IMR-90 (cell line): Measurements from ENCODE around the gene PRSS33. TPM values are rescaled to one million over a fixed set of nuclear protein-coding genes. Genes with fewer than 3 reads are reported as not detected.

ENCODE experiments used
- ATAC-seq: fragments of 200-7000 bp; cut with Tn5 transposase; 2 replicates; pipeline ENCODE4 v1.9.1; 2020; ENCODE audit warnings: low read depth, mild to moderate bottlenecking, moderate library complexity
- BruUV-seq: library from RNA; stranded (reverse); fragments of 400-500 nt; replicated peaks from 2 replicates; lab custom pipeline; 2021; lab: Mats Ljungman, UMichigan
- CTCF ChIA-PET: fragments of 300-600 bp; formaldehyde crosslinking; extraction: SDS; loops from one replicate; lab custom pipeline; 2021; ENCODE audit warnings: antibody characterized with exemption; lab: Yijun Ruan, JAX
- POLR2A ChIA-PET: fragments of 300-600 bp; sonication (Branson Sonifier 250); formaldehyde crosslinking; loops from one replicate; lab custom pipeline; 2022; ENCODE audit warnings: antibody characterized with exemption; ENCODE audit not compliant: unreplicated experiment; lab: Charles Lee
- DNase-seq: peaks from one replicate; pipeline ENCODE4 v3.0.0; 2013
- H2AFZ ChIP-seq: replicated peaks from 2 replicates; pipeline ENCODE3; 2013; ENCODE audit warnings: low read length, mild to moderate bottlenecking; ENCODE audit not compliant: poor library complexity
- H2AK5ac ChIP-seq: 2 replicates; pipeline ENCODE4 v1.6.1; 2013; ENCODE audit warnings: low read depth, low read length, inconsistent platforms
- H2AK9ac ChIP-seq: replicated peaks from 2 replicates; pipeline ENCODE3; 2013; ENCODE audit warnings: mild to moderate bottlenecking, low read depth, low read length, moderate library complexity; ENCODE audit not compliant: poor library complexity
- H2BK120ac ChIP-seq: 2 replicates; pipeline ENCODE4 v1.6.1; 2013; ENCODE audit warnings: low read depth, low read length, inconsistent platforms
- H2BK15ac ChIP-seq: 3 replicates; pipeline ENCODE4 v1.6.1; 2013; ENCODE audit warnings: low read depth, low read length, inconsistent platforms
- H2BK20ac ChIP-seq: 2 replicates; pipeline ENCODE4 v1.6.1; 2013; ENCODE audit warnings: low read depth, mild to moderate bottlenecking, inconsistent platforms, low read length, moderate library complexity
- H2BK5ac ChIP-seq: 2 replicates; pipeline ENCODE4 v1.6.1; 2013; ENCODE audit warnings: mild to moderate bottlenecking, low read depth, low read length, inconsistent platforms; ENCODE audit not compliant: poor library complexity, severe bottlenecking
- H3K14ac ChIP-seq: replicated peaks from 2 replicates; pipeline ENCODE4 v1.6.1; 2013; ENCODE audit warnings: low read depth, low read length, inconsistent platforms
- H3K18ac ChIP-seq: 2 replicates; pipeline ENCODE4 v1.6.1; 2013; ENCODE audit warnings: low read depth, low read length, control low read depth
- H3K23ac ChIP-seq: 2 replicates; pipeline ENCODE4 v1.6.1; 2013; ENCODE audit warnings: low read depth, low read length, inconsistent platforms
- H3K27ac ChIP-seq: 2 replicates; pipeline ENCODE4 v1.5.1; 2013; ENCODE audit warnings: mild to moderate bottlenecking, control low read depth, low read length; ENCODE audit not compliant: insufficient read depth
- H3K27me3 ChIP-seq: 2 replicates; pipeline ENCODE4 v1.6.1; 2013; ENCODE audit warnings: low read length; ENCODE audit not compliant: control insufficient read depth, insufficient read depth
- H3K36me3 ChIP-seq: 2 replicates; pipeline ENCODE4 v1.6.1; 2013; ENCODE audit warnings: low read length, mixed read lengths; ENCODE audit not compliant: control insufficient read depth, insufficient read depth
- H3K4ac ChIP-seq: 2 replicates; pipeline ENCODE4 v1.6.1; 2013; ENCODE audit warnings: low read depth, low read length, inconsistent platforms
- H3K4me1 ChIP-seq: 2 replicates; pipeline ENCODE4 v1.6.1; 2013; ENCODE audit warnings: low read length, mixed read lengths; ENCODE audit not compliant: control insufficient read depth, insufficient read depth
- H3K4me2 ChIP-seq: 2 replicates; pipeline ENCODE4 v1.6.1; 2013; ENCODE audit warnings: low read depth, mild to moderate bottlenecking, control low read depth, low read length, moderate library complexity
- H3K4me3 ChIP-seq: 2 replicates; pipeline ENCODE4 v1.5.1; 2013; ENCODE audit warnings: low read depth, mild to moderate bottlenecking, control low read depth, low read length, moderate library complexity; ENCODE audit not compliant: insufficient read depth
- H3K56ac ChIP-seq: 2 replicates; pipeline ENCODE4 v1.6.1; 2013; ENCODE audit warnings: low read length, inconsistent platforms; ENCODE audit not compliant: insufficient read depth; ENCODE audit errors: extremely low read depth
- H3K79me1 ChIP-seq, 2 experiments: 2 replicates each; pipeline ENCODE4 v1.6.1; 2013; ENCODE audit warnings: low read length in 2 of 2, inconsistent platforms in 1 of 2, low read depth in 1 of 2
- H3K9ac ChIP-seq: 2 replicates; pipeline ENCODE4 v1.6.1; 2013; ENCODE audit warnings: low read depth, low read length, control low read depth
- H3K9me1 ChIP-seq: 2 replicates; pipeline ENCODE4 v1.6.1; 2013; ENCODE audit warnings: low read length, inconsistent platforms; ENCODE audit not compliant: insufficient read depth
- H3K9me3 ChIP-seq: 2 replicates; pipeline ENCODE4 v1.6.1; 2013; ENCODE audit warnings: low read length; ENCODE audit not compliant: control insufficient read depth, insufficient read depth
- H4K20me1 ChIP-seq: 2 replicates; pipeline ENCODE4 v1.6.1; 2013; ENCODE audit warnings: low read length, inconsistent platforms; ENCODE audit not compliant: insufficient read depth
- H4K5ac ChIP-seq: 2 replicates; pipeline ENCODE4 v1.6.1; 2013; ENCODE audit warnings: mild to moderate bottlenecking, low read depth, low read length, control low read depth
- H4K8ac ChIP-seq, 2 experiments: 2 replicates each; pipeline ENCODE4 v1.6.1; 2013; ENCODE audit warnings: low read depth in 2 of 2, low read length in 2 of 2, control low read depth in 1 of 2, inconsistent platforms in 1 of 2
- H4K91ac ChIP-seq: 2 replicates; pipeline ENCODE4 v1.6.1; 2013; ENCODE audit warnings: low read depth, low read length, inconsistent platforms; ENCODE audit not compliant: insufficient read depth
- BHLHE40 ChIP-seq: fragments of 150-350 bp; IDR thresholded peaks from 2 replicates; pipeline ENCODE4 v1.6.1; 2016; ENCODE audit warnings: mild to moderate bottlenecking, low read depth, low read length
- CEBPB ChIP-seq: IDR thresholded peaks from 2 replicates; pipeline ENCODE4 v1.6.1; 2012; ENCODE audit warnings: low read depth, low read length, improper control_type of control experiment
- CHD1 ChIP-seq: IDR thresholded peaks from 2 replicates; pipeline ENCODE4 v1.6.1; 2012; ENCODE audit warnings: low read depth, low read length, improper control_type of control experiment
- FOS ChIP-seq: fragments of 150-350 bp; IDR thresholded peaks from 2 replicates; pipeline ENCODE4 v1.6.1; 2016; ENCODE audit warnings: low read depth, low read length
- MAFK ChIP-seq: IDR thresholded peaks from 2 replicates; pipeline ENCODE4 v1.6.1; 2012; ENCODE audit warnings: low read depth, low read length, improper control_type of control experiment
- MAZ ChIP-seq: IDR thresholded peaks from 2 replicates; pipeline ENCODE4 v1.6.1; 2012; ENCODE audit warnings: low read depth, mild to moderate bottlenecking, low read length, improper control_type of control experiment, moderate library complexity, borderline replicate concordance
- MXI1 ChIP-seq: IDR thresholded peaks from 2 replicates; pipeline ENCODE4 v1.6.1; 2012; ENCODE audit warnings: low read depth, mild to moderate bottlenecking, low read length, moderate library complexity, borderline replicate concordance
- NFE2L2 ChIP-seq: fragments of 150-350 bp; IDR thresholded peaks from 2 replicates; pipeline ENCODE4 v1.6.1; 2016; ENCODE audit warnings: low read depth, mild to moderate bottlenecking, low read length
- POLR2A ChIP-seq: IDR thresholded peaks from 2 replicates; pipeline ENCODE4 v1.6.1; 2012; ENCODE audit warnings: mild to moderate bottlenecking, low read depth, low read length
- RAD21 ChIP-seq: IDR thresholded peaks from 2 replicates; pipeline ENCODE4 v1.6.1; 2012; ENCODE audit warnings: low read length, improper control_type of control experiment
- RCOR1 ChIP-seq: IDR thresholded peaks from 2 replicates; pipeline ENCODE4 v1.6.1; 2012; ENCODE audit warnings: mild to moderate bottlenecking, low read length, improper control_type of control experiment; ENCODE audit not compliant: insufficient replicate concordance
- SMC3 ChIP-seq: fragments of 150-350 bp; IDR thresholded peaks from 2 replicates; pipeline ENCODE4 v1.6.1; 2016; ENCODE audit warnings: low read depth, mild to moderate bottlenecking, antibody characterized with exemption, low read length, moderate library complexity
- WGBS, 2 experiments: methylation state at CpG; one replicate each; pipeline versions ENCODE4 v1.1.5 to v1.1.7; 2013; ENCODE audit warnings: missing lambda C conversion rate in 2 of 2; ENCODE audit not compliant: insufficient read length in 1 of 2; ENCODE audit errors: extremely low coverage in 2 of 2; 5-methylcytosine and 5-hydroxymethylcytosine counted together
- dilution Hi-C: fragments of 300-500 bp; cut with HindIII; formaldehyde crosslinking; loops from one replicate; pipeline ENCODE4 v1.14.3; 2018; ENCODE audit warnings: low sequenced_read_pairs; ENCODE audit not compliant: unreplicated experiment
- in situ Hi-C: fragments of 300-500 bp; cut with MboI; formaldehyde crosslinking; loops from 3 replicates; pipeline ENCODE4 v1.14.3; 2019; ENCODE audit warnings: low sequenced_read_pairs, inconsistent platforms, mixed read lengths
- intact Hi-C: fragments of 100-400 bp; cut with micrococcal nuclease; formaldehyde crosslinking; loops from 2 replicates; pipeline ENCODE4 v1.10.0; 2022
- polyA plus RNA-seq, 3 experiments: library from polyadenylated mRNA; depleted of rRNA; stranded (reverse); fragments of >200 nt; gene quantifications; 2 replicates each; pipeline ENCODE4 v1.2.3, GENCODE V29; 2012; ENCODE audit warnings: low replicate concordance in 1 of 3
- total RNA-seq: library from RNA; depleted of rRNA; stranded (reverse); fragments of >200 nt; gene quantifications from 2 replicates; pipeline ENCODE4 v1.2.3, GENCODE V29; 2012

The PRSS33 gene
- total and polyA plus RNA-seq, 2 of the 4 experiments (the other 2 are of a cell fraction), result not detected

DNA sequence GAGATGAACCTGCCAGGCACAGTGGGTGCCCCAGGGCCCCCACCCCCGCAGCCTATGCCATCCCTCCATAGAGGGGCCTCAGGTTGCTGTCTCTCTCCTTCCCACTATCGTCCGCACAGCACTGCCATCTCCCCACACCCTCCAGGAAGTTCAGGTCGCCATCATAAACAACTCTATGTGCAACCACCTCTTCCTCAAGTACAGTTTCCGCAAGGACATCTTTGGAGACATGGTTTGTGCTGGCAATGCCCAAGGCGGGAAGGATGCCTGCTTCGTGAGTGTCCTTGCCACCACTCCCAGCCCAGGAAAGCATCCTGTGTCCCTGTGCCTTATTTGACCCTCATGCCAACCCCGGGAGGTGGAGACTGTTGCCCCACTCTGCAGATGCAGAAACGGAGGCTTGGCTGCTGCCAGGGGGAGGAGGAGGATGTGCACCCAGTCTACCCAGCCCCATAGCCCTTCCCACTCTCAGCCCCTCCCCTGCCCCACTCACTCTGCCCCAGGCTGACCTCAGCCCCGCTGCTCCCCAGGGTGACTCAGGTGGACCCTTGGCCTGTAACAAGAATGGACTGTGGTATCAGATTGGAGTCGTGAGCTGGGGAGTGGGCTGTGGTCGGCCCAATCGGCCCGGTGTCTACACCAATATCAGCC, 33.6 kb upstream of the PRSS33 start:
- H3K27ac ChIP-seq, result no peak overlapping the region
- H3K9me3 ChIP-seq, result no peaks in the 10 kb centered on the region
- peak overlapping the region; percentile 33 for H2AK9ac ChIP-seq
- H3K4me3 ChIP-seq, result no peak overlapping the region
- peaks cover 52% of the 10 kb centered on the region for H3K27me3 ChIP-seq
- no peak overlapping the region for H3K9ac ChIP-seq
- H2AFZ ChIP-seq, result no peak overlapping the region
- no peak overlapping the region for H4K91ac ChIP-seq
- no peak overlapping the region for H2BK15ac ChIP-seq
- no peak overlapping the region for H3K4ac ChIP-seq
- H3K23ac ChIP-seq, result no peak overlapping the region
- BruUV-seq, result no TSS peak
- H3K4me1 ChIP-seq, result no peaks in the 10 kb centered on the region
- no peaks in the 10 kb centered on the region for H3K79me1 ChIP-seq
- ChIA-PET POLR2A (no interaction called here), CTCF (no interaction called here)
- no peak overlapping the region for H2BK20ac ChIP-seq
- no peaks in the 10 kb centered on the region for H4K20me1 ChIP-seq
- no peak overlapping the region for H2AK5ac ChIP-seq
- in situ Hi-C loops (no loop called here), intact Hi-C loops (no loop called here), dilution Hi-C loops (no loop called here)
- H2BK120ac ChIP-seq, result no peak overlapping the region
- WGBS, 2 experiments, result 70% methylated on average over 4 of the region's 14 CpGs; no CpG with 5 or more reads in 1 of the 2 experiments
- TF ChIP-seq POLR2A, result no peak
- TF ChIP-seq CHD1, result no peak
- TF ChIP-seq FOS, result no peak
- TF ChIP-seq SMC3, result no peak
- no peak for TF ChIP-seq BHLHE40
- no peak for TF ChIP-seq CEBPB
- TF ChIP-seq MAFK, result no peak
- TF ChIP-seq RCOR1, result no peak
- no peak for TF ChIP-seq NFE2L2
- no peak for TF ChIP-seq MAZ
- no peak for TF ChIP-seq MXI1
- TF ChIP-seq RAD21, result no peak
- DNase-seq (no peak), ATAC-seq (no peak)
- H3K56ac ChIP-seq, result no peak overlapping the region
- H3K4me2 ChIP-seq, result no peak overlapping the region
- H3K18ac ChIP-seq, result no peak overlapping the region
- H3K14ac ChIP-seq, result no peak overlapping the region
- no peaks in the 10 kb centered on the region for H3K36me3 ChIP-seq
- H2BK5ac ChIP-seq, result no peak overlapping the region
- no peak overlapping the region for H4K8ac ChIP-seq
- H3K9me1 ChIP-seq, result no peaks in the 10 kb centered on the region
- H4K5ac ChIP-seq, result no peak overlapping the region
